Measurements from ENCODE around the gene BFSP2.
A peak's percentile ranks its signal among the peaks of the same experiment; 100 is the strongest.
"Not testable (repeated sequence)": the region's sequence is repeated elsewhere in the genome, so short reads cannot be mapped to it uniquely, and the experiment has no call there.

The BFSP2 gene

GRCh38 chr3:133448478-133449122, 48.7 kb downstream of the BFSP2 start:
- DNase-seq: no peak
- intact Hi-C loops (cut with DNase I): loop anchor here (10.0 kb wide), 1 partner anchor 116 kb away; no protein-coding TSS in a partner anchor

DNA sequence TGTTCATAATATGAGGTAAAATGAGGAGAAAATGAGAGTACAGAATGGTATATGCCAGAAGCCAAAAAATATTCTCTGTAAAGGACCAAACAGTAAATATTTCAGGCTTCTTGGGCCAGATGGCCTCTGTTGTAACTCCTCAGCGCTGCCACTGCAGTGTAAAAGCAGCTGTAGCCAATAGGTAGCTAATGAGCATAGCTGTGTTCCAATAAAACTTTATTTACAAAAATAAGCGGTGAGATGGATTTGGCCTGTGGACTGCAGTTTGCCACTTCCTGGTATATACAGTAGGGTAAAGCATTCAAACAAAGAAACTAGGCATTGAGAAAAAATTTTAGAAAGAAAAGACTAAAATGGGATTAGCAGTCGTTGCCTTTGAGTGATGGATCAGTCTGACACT, 51.5 kb downstream of the BFSP2 start:
- intact Hi-C loops (cut with DNase I): no loop called here
- DNase-seq: no peak

- DNase-seq: no peak
- intact Hi-C loops (cut with DNase I): no loop called here
Measured at GRCh38 chr3:133452641-133453319, 52.9 kb downstream of the BFSP2 start.

DNA sequence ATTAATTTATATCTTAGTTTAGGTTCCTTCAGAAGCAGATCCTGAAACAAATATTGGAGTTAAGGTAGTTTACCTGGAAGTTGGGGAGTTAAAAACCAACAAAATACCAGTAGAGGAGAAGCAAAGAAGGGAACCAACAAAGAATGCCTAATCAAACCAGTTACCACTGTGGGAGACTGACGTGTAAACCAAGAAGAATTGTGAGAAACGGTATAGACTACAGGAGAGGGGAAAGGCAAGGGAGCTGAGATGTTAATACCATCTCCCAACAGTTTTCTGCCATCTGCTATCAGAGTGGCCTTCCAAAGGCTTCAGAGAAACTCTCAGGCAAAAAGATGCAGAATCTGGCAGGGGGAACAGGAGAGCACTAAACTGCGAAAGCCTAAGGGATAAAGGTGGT, 53.5 kb downstream of the BFSP2 start:
- intact Hi-C loops (cut with DNase I): no loop called here
- no peak for DNase-seq

DNA sequence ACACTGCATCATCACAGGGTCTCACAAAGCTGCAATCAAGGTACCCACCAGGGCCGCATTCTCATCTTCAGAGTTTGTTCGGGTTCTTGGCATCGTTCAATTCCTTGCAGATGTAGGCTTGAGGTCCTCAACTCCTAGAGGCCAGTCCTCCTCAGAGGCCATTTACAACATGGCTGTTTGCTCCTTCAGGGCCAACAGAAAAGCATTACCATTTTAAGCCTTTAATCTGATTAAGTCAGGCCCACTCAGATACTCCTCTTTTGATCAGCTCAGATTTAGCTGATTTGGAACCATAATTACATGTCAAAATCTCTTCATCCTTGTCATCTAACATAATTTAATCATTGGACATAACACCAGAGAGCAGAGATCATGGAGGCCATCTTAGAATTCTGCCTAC, 55.4 kb downstream of the BFSP2 start:
- no peak for DNase-seq
- intact Hi-C loops (cut with DNase I): no loop called here

- DNase-seq: no peak
- intact Hi-C loops (cut with DNase I): no loop called here
Measured at GRCh38 chr3:133455960-133456359, 56.1 kb downstream of the BFSP2 start.

DNA sequence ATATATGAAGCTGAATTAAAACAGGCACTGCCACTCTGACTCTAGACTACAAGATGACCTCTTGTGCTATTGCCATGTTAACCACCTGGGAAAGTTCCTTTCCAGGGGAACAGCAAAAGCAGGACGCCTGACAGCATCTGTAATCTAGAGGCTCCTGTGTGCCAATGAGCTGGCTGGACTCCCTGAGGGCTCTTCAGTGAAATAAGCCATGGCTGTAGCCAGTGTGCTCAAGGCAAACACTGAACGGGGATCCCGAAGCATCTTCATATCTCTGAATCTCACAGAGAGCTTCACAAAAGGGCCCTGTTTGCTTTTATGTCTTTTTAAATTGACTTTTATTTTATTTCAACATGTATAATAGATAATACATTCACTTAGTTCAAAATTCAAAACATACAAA, 57.2 kb downstream of the BFSP2 start:
- no peak for DNase-seq
- intact Hi-C loops (cut with DNase I): no loop called here

- DNase-seq: no peak
- intact Hi-C loops (cut with DNase I): no loop called here
Measured at GRCh38 chr3:133457465-133458067, 57.7 kb downstream of the BFSP2 start.

- intact Hi-C loops (cut with DNase I): no loop called here
- DNase-seq: no peak
Measured at GRCh38 chr3:133459400-133459799, 59.5 kb downstream of the BFSP2 start.

DNA sequence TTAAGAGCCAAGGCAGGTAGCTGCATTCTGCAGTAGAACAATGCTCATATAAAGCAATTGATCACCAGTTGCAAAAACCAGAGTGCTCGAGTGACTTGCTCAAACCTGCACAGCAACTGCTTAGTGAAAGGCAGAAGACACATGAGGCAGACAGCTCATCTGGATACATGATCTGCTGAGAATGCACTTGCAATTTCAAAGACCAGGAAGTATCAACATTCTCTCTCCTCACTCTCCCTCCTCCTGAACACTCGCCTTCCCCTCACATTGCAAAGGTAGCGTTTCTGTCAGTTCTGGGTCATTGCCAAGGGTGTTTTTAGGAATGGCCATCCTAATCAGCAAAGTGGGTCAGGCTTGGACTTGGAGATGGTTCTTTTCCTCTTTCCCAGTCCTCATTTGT, 61.0 kb downstream of the BFSP2 start:
- DNase-seq: no peak
- intact Hi-C loops (cut with DNase I): no loop called here

DNA sequence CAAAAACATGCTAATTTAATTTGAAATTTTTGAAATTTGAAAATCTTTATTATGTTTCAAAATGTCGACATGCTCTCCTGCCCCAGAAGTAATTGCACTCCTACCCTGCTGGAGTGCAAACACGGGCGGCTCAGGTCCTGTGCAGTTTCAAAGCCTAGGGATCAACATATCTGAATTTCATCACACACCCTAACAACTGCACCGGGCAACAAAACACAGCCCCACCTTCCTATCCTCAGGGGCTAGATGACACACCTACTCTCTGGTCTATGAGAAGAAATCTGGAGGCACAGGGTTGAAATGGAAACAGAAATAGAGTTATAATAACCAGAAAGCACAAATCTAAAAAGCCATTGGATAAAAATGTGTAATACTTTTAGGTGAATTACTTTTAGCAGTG, 61.4 kb downstream of the BFSP2 start:
- DNase-seq: no peak
- intact Hi-C loops (cut with DNase I): no loop called here

- intact Hi-C loops (cut with DNase I): no loop called here
- no peak for DNase-seq
Measured at GRCh38 chr3:133463347-133463860, 63.5 kb downstream of the BFSP2 start.

DNA sequence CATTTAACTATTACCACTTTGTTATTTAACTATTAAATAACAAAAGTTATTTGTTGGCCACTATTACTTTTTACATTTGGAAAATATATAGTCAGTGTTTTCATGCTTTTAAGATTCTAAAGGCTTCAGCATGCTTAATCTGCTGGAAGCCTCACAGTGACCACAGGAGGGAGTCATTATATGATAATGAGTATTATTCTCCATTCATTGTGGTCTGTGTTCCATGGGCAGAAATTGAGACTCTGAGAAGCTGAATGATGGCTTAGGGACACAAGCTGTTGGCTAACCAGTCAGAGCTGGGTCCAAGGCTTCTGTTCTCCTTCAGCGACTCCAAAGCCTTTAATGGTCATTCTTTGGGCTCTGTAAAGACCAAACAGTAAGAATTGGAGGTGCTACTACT, 64.7 kb downstream of the BFSP2 start:
- no peak for DNase-seq
- intact Hi-C loops (cut with DNase I): no loop called here

DNA sequence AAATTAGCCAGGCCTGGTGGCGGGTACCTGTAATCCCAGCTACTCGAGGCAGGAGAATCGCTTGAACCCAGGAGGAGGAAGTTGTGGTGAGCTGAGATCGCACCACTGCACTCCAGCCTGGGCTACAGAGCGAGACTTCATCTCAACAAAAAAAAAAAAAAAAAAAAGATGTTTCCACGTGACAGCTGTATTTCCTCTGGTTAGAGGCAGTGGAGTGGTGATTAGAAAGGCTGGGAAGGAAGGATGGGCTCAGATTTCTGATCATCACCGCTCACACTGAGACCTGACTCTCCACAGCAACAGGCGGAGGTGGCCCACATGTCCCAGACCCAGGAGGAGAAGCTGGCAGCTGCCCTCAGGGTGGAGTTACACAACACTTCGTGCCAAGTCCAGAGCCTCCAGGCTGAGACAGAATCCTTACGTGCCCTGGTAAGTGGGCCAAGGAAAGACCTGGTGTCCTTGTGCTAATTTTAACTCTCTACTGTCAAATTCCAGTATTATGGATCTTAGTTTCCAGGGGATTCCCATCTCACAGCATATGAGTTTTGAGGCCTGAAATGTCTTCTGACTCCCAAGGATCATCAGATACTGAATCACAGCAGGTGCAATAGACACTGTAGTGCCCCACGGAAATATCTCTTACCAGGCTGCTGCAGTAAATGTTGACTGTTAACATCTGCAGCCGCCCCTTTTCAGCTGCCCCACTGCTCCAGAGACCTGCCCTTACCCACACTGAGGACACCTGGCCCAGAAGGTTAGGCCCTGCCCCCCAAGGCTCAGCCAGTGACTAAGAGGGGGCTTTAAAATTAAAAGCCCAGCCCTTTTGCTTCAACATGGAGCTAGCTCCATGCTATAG, 66.9 kb downstream of the BFSP2 start:
- intact Hi-C loops (cut with DNase I): no loop called here

GRCh38 chr3:133467780-133468179, 67.9 kb downstream of the BFSP2 start:
- DNase-seq: no peak
- intact Hi-C loops (cut with DNase I): no loop called here

More for the DNA sequence above, 66.9 kb downstream of the BFSP2 start:
- no peak for DNase-seq

- DNase-seq: no peak
Measured at GRCh38 chr3:133468251-133468721, 68.4 kb downstream of the BFSP2 start.

DNA sequence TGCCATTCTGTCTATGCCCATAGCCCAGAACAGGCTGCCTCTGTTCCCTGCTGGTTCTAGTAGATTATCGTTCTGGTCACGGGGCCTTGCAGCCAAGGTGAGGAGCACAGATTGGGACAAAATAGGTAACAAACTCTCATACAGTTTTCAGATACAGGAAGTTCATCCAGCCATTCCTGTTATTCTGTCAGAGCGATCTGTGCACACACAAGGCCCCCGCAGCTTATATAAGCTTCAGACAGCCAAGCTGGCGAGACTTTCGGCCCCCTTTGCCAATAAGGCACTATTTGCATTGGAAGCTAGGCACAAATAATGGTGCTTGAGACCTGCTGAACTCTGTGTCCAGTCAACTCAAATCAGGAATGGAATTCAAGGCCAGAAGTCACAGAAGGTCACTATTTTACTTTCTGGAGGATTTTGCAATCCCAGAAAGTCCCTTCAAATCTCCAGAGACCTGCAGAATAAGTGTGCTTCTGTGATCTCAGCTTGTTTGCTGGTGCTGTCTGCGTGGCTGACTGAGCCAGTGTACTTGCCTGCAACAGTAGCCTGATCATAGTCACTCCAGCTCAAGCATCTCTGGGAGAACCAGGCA, 69.4 kb downstream of the BFSP2 start:
- intact Hi-C loops (cut with DNase I): no loop called here
- no peak for DNase-seq

More at GRCh38 chr3:133468251-133468721, 68.4 kb downstream of the BFSP2 start:
- intact Hi-C loops (cut with DNase I): no loop called here

GRCh38 chr3:133472242-133472641, 72.4 kb downstream of the BFSP2 start:
- intact Hi-C loops (cut with DNase I): no loop called here
- DNase-seq: peak in 1 of 10 donors; percentile 74

GRCh38 chr3:133472889-133473288, 73.0 kb downstream of the BFSP2 start:
- intact Hi-C loops (cut with DNase I): no loop called here
- no peak for DNase-seq

DNA sequence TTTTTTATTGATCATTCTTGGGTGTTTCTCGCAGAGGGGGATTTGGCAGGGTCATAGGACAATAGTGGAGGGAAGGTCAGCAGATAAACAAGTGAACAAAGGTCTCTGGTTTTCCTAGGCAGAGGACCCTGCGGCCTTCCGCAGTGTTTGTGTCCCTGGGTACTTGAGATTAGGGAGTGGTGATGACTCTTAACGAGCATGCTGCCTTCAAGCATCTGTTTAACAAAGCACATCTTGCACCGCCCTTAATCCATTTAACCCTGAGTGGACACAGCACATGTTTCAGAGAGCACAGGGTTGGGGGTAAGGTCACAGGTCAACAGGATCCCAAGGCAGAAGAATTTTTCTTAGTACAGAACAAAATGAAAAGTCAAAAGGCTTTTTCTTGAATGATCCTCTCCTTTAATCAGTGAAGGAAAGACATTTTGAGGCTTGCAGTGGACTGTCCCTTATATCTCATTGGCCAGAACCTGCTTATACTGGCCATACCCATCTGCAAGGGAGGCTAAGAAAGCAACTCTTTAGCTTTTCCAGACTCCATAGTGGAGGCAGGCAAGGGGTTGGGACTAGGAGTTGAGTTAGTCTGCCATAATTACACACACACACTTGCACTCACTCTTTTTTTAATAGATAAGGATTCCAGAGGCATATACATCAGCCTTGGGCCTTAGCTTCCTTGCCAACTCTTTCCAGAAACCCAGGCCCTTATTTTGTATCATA, 73.8 kb downstream of the BFSP2 start:
- DNase-seq; intact Hi-C loops (cut with DNase I): not testable (repeated sequence)
